ENCODE data around the gene TUBGCP3.

DNA sequence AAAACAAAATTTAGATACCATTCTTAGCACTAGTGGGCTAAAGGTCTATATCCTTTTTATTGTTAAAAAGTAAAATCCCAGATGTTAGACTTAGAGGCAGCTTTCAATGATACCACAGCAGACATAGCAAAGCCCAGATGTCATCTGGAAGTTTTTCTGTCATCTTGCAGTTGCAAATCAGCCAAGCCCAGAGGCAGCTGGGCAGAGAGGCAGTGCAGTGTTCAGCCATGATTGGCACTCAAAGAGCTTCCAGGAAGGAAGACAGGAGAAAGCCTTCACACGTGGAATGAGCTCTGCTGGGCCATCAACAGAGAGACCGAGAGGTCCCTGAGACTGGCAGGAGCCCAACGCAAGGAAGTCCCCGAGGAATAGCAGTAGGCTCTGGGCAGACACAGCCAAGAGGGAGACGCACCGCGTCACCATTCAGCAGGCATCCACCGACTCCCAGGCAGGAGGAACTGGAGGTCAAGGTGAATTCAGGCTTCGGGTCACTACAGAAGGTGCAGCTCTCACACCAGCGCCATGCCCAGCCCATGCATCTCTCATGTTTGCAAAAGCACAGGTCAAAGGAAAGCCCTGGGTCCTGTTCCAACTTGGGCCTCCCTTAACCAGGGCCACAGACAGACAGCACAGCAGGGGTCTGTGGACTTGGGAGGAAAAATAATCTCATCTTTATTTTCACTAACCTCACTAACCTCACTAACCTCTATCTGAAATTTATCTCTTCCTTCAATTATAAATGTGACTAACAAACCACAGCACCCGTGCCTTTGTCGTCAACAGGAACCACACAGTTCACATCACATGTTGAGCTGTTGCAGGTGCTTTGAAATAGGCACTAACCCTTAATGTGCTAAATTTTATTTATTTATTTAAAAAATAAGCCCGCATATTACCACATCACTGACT is 54.9 kb downstream of the TUBGCP3 start:
- no peak for TF ChIP-seq POLR2A (IDR thresholded peaks at IDR 0.05; ENCODE audit: low read length)
- no peak for TF ChIP-seq GATA1 (IDR thresholded peaks at IDR 0.05; ENCODE audit: low read depth, low read length)

All from erythroblast (primary cell).